ENCODE results near the gene SPATA22.

The SPATA22 gene

GRCh38 chr17:3475251-3475685, 3.6 kb upstream of the SPATA22 start:
- no peak for TF ChIP-seq TAF1 (IDR thresholded peaks at IDR 0.05; ENCODE audit: borderline replicate concordance, insufficient read depth, low read length)
- TF ChIP-seq REST (IDR thresholded peaks at IDR 0.05; ENCODE audit: insufficient read depth in 1 of 2, low read depth in 2 of 2, low read length in 2 of 2) = no peak
- TF ChIP-seq POLR2AphosphoS5 (IDR thresholded peaks at IDR 0.05; ENCODE audit: low read depth, low read length) = no peak
- no peak for TF ChIP-seq SIN3A (IDR thresholded peaks at IDR 0.05; ENCODE audit: borderline replicate concordance, insufficient read depth, low read length)
- TF ChIP-seq FOXP2 (optimal IDR thresholded peaks at IDR 0.05; ENCODE audit: borderline replicate concordance, extremely low read depth, extremely low read length, insufficient read depth) = no peak

GRCh38 chr17:3474212-3474611, 2.6 kb upstream of the SPATA22 start:
- TF ChIP-seq REST (IDR thresholded peaks at IDR 0.05; ENCODE audit: insufficient read depth in 1 of 2, low read depth in 2 of 2, low read length in 2 of 2) (no peak), POLR2AphosphoS5 (IDR thresholded peaks at IDR 0.05; ENCODE audit: low read depth, low read length) (no peak), TAF1 (IDR thresholded peaks at IDR 0.05; ENCODE audit: borderline replicate concordance, insufficient read depth, low read length) (no peak), FOXP2 (optimal IDR thresholded peaks at IDR 0.05; ENCODE audit: borderline replicate concordance, extremely low read depth, extremely low read length, insufficient read depth) (no peak), SIN3A (IDR thresholded peaks at IDR 0.05; ENCODE audit: borderline replicate concordance, insufficient read depth, low read length) (no peak)

- TF ChIP-seq SIN3A (IDR thresholded peaks at IDR 0.05; ENCODE audit: borderline replicate concordance, insufficient read depth, low read length) (no peak), FOXP2 (optimal IDR thresholded peaks at IDR 0.05; ENCODE audit: borderline replicate concordance, extremely low read depth, extremely low read length, insufficient read depth) (no peak), REST (IDR thresholded peaks at IDR 0.05; ENCODE audit: insufficient read depth in 1 of 2, low read depth in 2 of 2, low read length in 2 of 2) (no peak), POLR2AphosphoS5 (IDR thresholded peaks at IDR 0.05; ENCODE audit: low read depth, low read length) (no peak), TAF1 (IDR thresholded peaks at IDR 0.05; ENCODE audit: borderline replicate concordance, insufficient read depth, low read length) (no peak)
These were observed 518 bp upstream of the SPATA22 start for GRCh38 chr17:3472137-3472536.

- no peak for TF ChIP-seq REST (IDR thresholded peaks at IDR 0.05; ENCODE audit: insufficient read depth in 1 of 2, low read depth in 2 of 2, low read length in 2 of 2)
- no peak for TF ChIP-seq TAF1 (IDR thresholded peaks at IDR 0.05; ENCODE audit: borderline replicate concordance, insufficient read depth, low read length)
These were observed 2.1 kb downstream of the SPATA22 start for GRCh38 chr17:3469529-3469928.

GRCh38 chr17:3448059-3448665, 23.5 kb downstream of the SPATA22 start:
- no peak for TF ChIP-seq SIN3A (IDR thresholded peaks at IDR 0.05; ENCODE audit: borderline replicate concordance, insufficient read depth, low read length)
- TF ChIP-seq REST (IDR thresholded peaks at IDR 0.05; ENCODE audit: insufficient read depth in 1 of 2, low read depth in 2 of 2, low read length in 2 of 2) = no peak
- TF ChIP-seq TAF1 (IDR thresholded peaks at IDR 0.05; ENCODE audit: borderline replicate concordance, insufficient read depth, low read length) = no peak
- TF ChIP-seq POLR2AphosphoS5 (IDR thresholded peaks at IDR 0.05; ENCODE audit: low read depth, low read length) = no peak
- TF ChIP-seq FOXP2 (optimal IDR thresholded peaks at IDR 0.05; ENCODE audit: borderline replicate concordance, extremely low read depth, extremely low read length, insufficient read depth) = no peak

Measured in PFSK-1 (cell line).